Cardiac fibroblast (primary cell): ENCODE results near the gene KRT20.

Experiments
- DNase-seq, 2 donors: peaks; one replicate each; pipeline versions ENCODE4 v3.0.0 to v3.0.0-alpha.2; 2010; ENCODE audit warnings: low read depth in 2 of 2
- H3K4me3 ChIP-seq, 2 donors: replicated peaks in 1 of 2; 1 replicate in 1 of 2; 2 replicates in 1 of 2; pipeline ENCODE4 v1.5.1; 2011; ENCODE audit warnings: low read depth in 2 of 2, low read length in 2 of 2, mild to moderate bottlenecking in 2 of 2, moderate library complexity in 1 of 2
- TF ChIP-seq, protein P1 (sequence below): IDR thresholded peaks from one replicate; pipeline ENCODE4 v1.5.1; 2011; ENCODE audit warnings: low read depth, mild to moderate bottlenecking, low read length, inconsistent platforms

Gene KRT20

DNA sequence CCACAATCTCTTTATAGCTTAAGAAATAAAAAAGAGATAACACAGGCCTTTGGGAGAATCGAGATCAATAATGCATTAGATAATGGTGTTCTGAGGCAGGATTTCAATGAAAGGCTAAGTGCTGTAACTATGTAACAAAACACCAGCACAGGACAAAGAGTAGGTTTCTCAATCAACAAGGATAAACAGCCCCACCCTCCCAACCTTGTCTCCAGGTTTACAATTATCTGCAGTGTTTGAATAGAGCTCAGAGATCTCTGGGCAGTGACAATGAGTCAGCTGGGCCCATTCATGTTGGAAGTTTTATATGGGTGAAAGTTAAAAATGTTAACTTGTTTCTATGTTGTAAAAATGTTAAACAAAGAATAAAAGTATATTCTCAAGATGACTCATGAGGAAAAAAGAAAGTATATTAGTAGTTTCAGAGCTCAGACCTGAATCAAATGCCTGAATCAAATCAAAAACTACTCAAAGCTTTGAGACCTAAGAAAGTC, 17.0 kb upstream of the KRT20 start:
- TF ChIP-seq, protein P1, sequence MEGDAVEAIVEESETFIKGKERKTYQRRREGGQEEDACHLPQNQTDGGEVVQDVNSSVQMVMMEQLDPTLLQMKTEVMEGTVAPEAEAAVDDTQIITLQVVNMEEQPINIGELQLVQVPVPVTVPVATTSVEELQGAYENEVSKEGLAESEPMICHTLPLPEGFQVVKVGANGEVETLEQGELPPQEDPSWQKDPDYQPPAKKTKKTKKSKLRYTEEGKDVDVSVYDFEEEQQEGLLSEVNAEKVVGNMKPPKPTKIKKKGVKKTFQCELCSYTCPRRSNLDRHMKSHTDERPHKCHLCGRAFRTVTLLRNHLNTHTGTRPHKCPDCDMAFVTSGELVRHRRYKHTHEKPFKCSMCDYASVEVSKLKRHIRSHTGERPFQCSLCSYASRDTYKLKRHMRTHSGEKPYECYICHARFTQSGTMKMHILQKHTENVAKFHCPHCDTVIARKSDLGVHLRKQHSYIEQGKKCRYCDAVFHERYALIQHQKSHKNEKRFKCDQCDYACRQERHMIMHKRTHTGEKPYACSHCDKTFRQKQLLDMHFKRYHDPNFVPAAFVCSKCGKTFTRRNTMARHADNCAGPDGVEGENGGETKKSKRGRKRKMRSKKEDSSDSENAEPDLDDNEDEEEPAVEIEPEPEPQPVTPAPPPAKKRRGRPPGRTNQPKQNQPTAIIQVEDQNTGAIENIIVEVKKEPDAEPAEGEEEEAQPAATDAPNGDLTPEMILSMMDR = no peak
- H3K4me3 ChIP-seq = no peak overlapping the region
- no peak for DNase-seq

DNA sequence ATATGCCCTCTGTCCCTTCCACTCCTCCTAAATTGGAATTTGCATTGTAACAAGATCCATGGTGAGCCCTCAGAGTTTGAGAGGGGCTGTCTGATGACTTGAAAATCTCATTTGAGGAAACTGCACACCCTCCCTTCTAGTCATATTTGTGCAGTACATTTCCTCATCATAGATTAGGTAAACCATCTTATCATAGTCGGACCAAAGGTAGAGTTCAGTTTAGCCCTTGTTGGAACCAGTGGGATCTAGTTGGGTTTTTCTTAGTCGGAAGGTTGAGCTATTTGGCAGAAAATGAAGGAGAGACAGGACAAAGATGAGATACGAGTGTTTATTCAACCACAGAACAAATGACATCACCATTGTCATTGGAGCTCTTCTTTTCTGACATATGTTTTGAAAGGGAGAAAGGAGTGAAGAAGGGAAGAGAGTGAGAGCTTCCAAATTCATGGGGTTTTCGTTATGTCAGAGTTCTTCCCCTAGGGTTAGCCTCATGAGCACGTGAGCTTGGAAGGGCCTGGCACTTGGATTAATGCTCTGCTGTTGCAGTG, 15.8 kb upstream of the KRT20 start:
- H3K4me3 ChIP-seq = no peak overlapping the region
- DNase-seq = no peak
- TF ChIP-seq, protein P1 = no peak

DNA sequence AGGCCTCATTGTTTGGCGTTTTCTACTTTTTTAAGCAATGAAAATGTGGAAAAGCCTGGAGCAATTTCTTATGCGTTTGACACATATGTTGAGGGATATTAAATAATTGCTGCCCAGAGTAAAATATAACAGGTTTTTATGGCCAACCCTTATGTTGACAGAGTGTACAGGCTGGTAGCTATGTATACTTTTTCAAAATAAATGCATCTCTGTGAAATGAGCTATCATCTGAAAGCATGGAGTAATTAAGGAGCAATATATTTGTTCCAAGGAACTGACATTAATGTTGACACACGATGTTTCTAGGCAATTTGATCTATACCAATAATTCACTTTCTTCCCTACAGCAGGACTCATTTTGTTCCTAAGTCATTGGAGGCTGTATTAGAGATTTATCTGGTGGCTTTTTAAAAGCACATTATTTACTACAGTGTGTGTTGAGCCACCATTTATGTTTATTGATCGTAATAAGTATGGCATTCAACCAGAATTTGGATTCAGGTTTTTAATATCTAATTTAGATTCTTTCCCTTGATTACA, 11.9 kb upstream of the KRT20 start:
- no peak overlapping the region for H3K4me3 ChIP-seq
- no peak for DNase-seq
- TF ChIP-seq, protein P1 = no peak

DNA sequence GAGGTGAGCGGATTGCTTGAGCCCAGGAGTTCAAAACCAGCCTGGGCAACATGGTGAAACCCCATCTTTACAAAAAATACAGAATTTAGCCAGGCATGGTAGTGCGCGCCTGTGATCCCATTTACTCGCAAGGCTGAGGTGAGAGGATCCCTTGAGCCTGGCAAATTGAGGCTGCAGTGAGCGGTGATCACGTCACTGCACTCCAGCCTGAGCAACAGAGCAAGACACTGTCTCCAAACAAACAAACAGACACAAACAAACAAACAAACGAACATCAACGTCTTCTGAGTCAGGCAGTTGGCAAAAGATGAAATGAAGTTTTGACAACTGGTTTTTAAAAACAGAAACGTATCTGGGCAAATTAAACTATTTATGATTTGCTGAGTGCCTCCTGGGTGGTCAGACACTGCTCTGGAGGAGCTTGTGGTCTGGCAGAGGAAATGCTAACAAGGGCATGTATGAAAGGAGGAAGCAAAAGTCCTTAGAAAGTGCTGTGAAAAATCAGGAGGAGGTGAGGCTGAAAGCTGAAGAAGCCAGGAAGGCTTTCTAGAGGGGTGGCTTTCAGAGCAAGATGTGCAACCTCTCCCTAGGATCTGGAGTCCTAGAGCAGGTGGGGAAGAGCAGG, 10.2 kb upstream of the KRT20 start:
- no peak for DNase-seq
- H3K4me3 ChIP-seq = no peak overlapping the region
- TF ChIP-seq, protein P1 = no peak

DNA sequence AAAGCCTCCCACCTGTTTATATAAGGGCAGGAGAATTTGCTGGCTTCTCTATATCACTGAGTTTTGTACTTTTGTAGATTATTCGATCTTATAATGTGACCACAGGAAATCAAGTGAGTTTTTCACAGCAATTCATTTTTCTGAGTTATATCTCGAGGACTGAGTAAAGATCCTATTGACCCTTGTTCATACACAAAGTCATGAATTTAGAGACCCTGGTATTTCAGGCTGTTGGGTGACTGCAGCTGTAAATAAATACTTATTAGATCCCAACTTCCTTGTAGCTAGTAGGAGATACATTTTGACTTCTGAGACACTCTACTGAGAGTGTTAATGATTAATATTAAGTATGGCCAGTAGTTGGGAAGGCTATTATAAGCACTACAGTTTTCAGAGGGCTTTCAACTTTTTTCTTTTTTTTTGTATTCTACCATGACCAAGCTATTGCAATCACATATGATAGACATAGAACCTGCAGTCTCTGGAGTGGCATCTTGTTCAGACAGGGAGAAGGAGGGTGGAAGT, 3.2 kb upstream of the KRT20 start:
- TF ChIP-seq, protein P1 = no peak
- no peak overlapping the region for H3K4me3 ChIP-seq
- DNase-seq = no peak

DNA sequence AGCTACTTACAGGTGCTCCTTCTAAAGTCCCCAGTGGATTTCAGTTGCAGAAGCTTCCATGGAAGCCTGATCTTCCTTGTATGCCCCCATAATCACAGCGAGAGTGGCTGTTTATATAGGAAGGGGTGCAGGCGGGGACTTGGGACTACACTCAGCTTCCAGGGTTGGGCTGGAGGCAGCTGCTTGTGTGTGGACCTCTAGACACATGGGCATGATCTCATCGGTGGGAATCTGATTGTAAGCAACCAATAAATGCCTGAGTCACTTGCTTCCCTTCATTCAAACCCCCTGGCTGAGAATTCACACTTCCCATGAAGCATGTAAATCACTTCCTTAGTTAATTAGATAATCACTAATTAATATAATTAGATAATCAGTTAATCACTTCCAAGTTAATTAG, 1.0 kb upstream of the KRT20 start:
- TF ChIP-seq, protein P1 = no peak
- peak in 1 of 2 donors; percentile 5 for DNase-seq
- H3K4me3 ChIP-seq = no peak overlapping the region
